Measurements from ENCODE around the gene DCAF6. TPM values are rescaled to one million over a fixed set of nuclear protein-coding genes. Genes with fewer than 3 reads are reported as not detected.
"Not testable (repeated sequence)": the region's sequence is repeated elsewhere in the genome, so short reads cannot be mapped to it uniquely, and the experiment has no call there.

DCAF6 gene
- total RNA-seq, 1 donor from 2014 or later = 28.6 TPM

- no peaks in the 10 kb centered on the region for H4K20me1 ChIP-seq (ENCODE audit: low read depth)
- TF ChIP-seq EZH2phosphoT487 (IDR thresholded peaks at IDR 0.05) = no peak
- no peak for TF ChIP-seq CTCF (IDR thresholded peaks at IDR 0.05)
- TF ChIP-seq EZH2 (IDR thresholded peaks at IDR 0.05) = no peak
- H2AFZ ChIP-seq (replicated peaks) = no peak overlapping the region
- H3K27ac Mint-ChIP-seq = no peak overlapping the region
- peaks cover 4% of the 10 kb centered on the region for H3K4me1 Mint-ChIP-seq
- H3K9ac ChIP-seq = no peak overlapping the region
- no peaks in the 10 kb centered on the region for H3K36me3 ChIP-seq
- H3K27me3 ChIP-seq = no peaks in the 10 kb centered on the region
- H3F3A ChIP-seq (ENCODE audit: low read depth) = peaks cover 11% of the 10 kb centered on the region
- H3K9me3 Mint-ChIP-seq = no peaks in the 10 kb centered on the region
- H3K27me3 Mint-ChIP-seq (ENCODE audit: insufficient read depth, low read depth) = no peaks in the 10 kb centered on the region
- H3K27ac ChIP-seq = no peak overlapping the region
- no peak overlapping the region for H3K4me2 ChIP-seq
- H3K4me3 Mint-ChIP-seq = no peak overlapping the region
- peaks cover 12% of the 10 kb centered on the region for H3K4me1 ChIP-seq
- no peak for DNase-seq (ENCODE audit: low spot score)
- H3K79me2 ChIP-seq (ENCODE audit: low read depth) = peaks cover 23% of the 10 kb centered on the region
- H3K4me3 ChIP-seq = no peak overlapping the region
- H3K36me3 Mint-ChIP-seq = peaks cover 2% of the 10 kb centered on the region
- no peaks in the 10 kb centered on the region for H3K9me3 ChIP-seq (ENCODE audit: low read depth)
Observed at GRCh38 chr1:167928457-167928852, 8.0 kb upstream of the DCAF6 start.

- H3K4me1 Mint-ChIP-seq; H3K9ac ChIP-seq; H3K9me3 ChIP-seq (ENCODE audit: low read depth); H3K27ac ChIP-seq; H3K4me3 Mint-ChIP-seq; H2AFZ ChIP-seq (replicated peaks); H3K27me3 Mint-ChIP-seq (ENCODE audit: insufficient read depth, low read depth); H3K9me3 Mint-ChIP-seq; H3K4me3 ChIP-seq; DNase-seq (ENCODE audit: low spot score); H3K36me3 ChIP-seq; H3K27ac Mint-ChIP-seq; H3K27me3 ChIP-seq; H3K4me2 ChIP-seq; H4K20me1 ChIP-seq (ENCODE audit: low read depth); H3K36me3 Mint-ChIP-seq: not testable (repeated sequence)
- Histone ChIP-seq H3K4me1 (peaks cover 12% of the 10 kb centered on the region), H3F3A (ENCODE audit: low read depth) (peaks cover 11% of the 10 kb centered on the region), H3K79me2 (ENCODE audit: low read depth) (peaks cover 28% of the 10 kb centered on the region)
Observed at GRCh38 chr1:167928919-167929318, 7.6 kb upstream of the DCAF6 start.

GRCh38 chr1:167929725-167930124 is 6.8 kb upstream of the DCAF6 start:
- Histone ChIP-seq H3K9me3 (ENCODE audit: low read depth) (no peaks in the 10 kb centered on the region), H3K79me2 (ENCODE audit: low read depth) (peaks cover 34% of the 10 kb centered on the region), H2AFZ (replicated peaks) (no peak overlapping the region), H3K4me3 (no peak overlapping the region), H3K36me3 (no peaks in the 10 kb centered on the region), H3F3A (ENCODE audit: low read depth) (peaks cover 13% of the 10 kb centered on the region), H3K27me3 (no peaks in the 10 kb centered on the region), H3K4me2 (no peak overlapping the region), H3K9ac (no peak overlapping the region), H3K27ac (no peak overlapping the region), H4K20me1 (ENCODE audit: low read depth) (peaks cover 4% of the 10 kb centered on the region), H3K4me1 (peaks cover 16% of the 10 kb centered on the region)
- Mint-ChIP-seq H3K36me3 (peaks cover 2% of the 10 kb centered on the region), H3K27ac (no peak overlapping the region), H3K4me3 (no peak overlapping the region), H3K9me3 (no peaks in the 10 kb centered on the region), H3K4me1 (peaks cover 13% of the 10 kb centered on the region), H3K27me3 (ENCODE audit: insufficient read depth, low read depth) (no peaks in the 10 kb centered on the region)
- DNase-seq (ENCODE audit: low spot score) = no peak
- TF ChIP-seq EZH2 (IDR thresholded peaks at IDR 0.05) = no peak
- TF ChIP-seq CTCF (IDR thresholded peaks at IDR 0.05) = no peak
- no peak for TF ChIP-seq EZH2phosphoT487 (IDR thresholded peaks at IDR 0.05)

GRCh38 chr1:167933788-167934187 is 2.7 kb upstream of the DCAF6 start:
- H3K9me3 Mint-ChIP-seq = no peaks in the 10 kb centered on the region
- no peaks in the 10 kb centered on the region for H3K36me3 ChIP-seq
- peaks cover 21% of the 10 kb centered on the region for H3K4me1 Mint-ChIP-seq
- H2AFZ ChIP-seq (replicated peaks) = no peak overlapping the region
- peaks cover 4% of the 10 kb centered on the region for H4K20me1 ChIP-seq (ENCODE audit: low read depth)
- H3K9me3 ChIP-seq (ENCODE audit: low read depth) = no peaks in the 10 kb centered on the region
- no peak for TF ChIP-seq CTCF (IDR thresholded peaks at IDR 0.05)
- TF ChIP-seq EZH2phosphoT487 (IDR thresholded peaks at IDR 0.05) = no peak
- no peak for TF ChIP-seq EZH2 (IDR thresholded peaks at IDR 0.05)
- H3K79me2 ChIP-seq (ENCODE audit: low read depth) = peaks cover 39% of the 10 kb centered on the region
- no peak overlapping the region for H3K4me3 ChIP-seq
- H3K4me1 ChIP-seq = peaks cover 17% of the 10 kb centered on the region
- no peak for DNase-seq (ENCODE audit: low spot score)
- no peak overlapping the region for H3K4me3 Mint-ChIP-seq
- H3K27ac Mint-ChIP-seq = no peak overlapping the region
- H3K27ac ChIP-seq = no peak overlapping the region
- peaks cover 29% of the 10 kb centered on the region for H3F3A ChIP-seq (ENCODE audit: low read depth)
- no peaks in the 10 kb centered on the region for H3K27me3 Mint-ChIP-seq (ENCODE audit: insufficient read depth, low read depth)
- peaks cover 2% of the 10 kb centered on the region for H3K36me3 Mint-ChIP-seq
- H3K9ac ChIP-seq = no peak overlapping the region
- H3K27me3 ChIP-seq = no peaks in the 10 kb centered on the region
- peak overlapping the region; percentile 80 for H3K4me2 ChIP-seq
